HG02763 (cell line): ENCODE measurements around the gene FAM161A.
"Not testable (repeated sequence)": the region's sequence is repeated elsewhere in the genome, so short reads cannot be mapped to it uniquely, and the experiment has no call there.

ENCODE experiments used
- ATAC-seq: cut with Tn5 transposase; IDR thresholded peaks from one replicate; pipeline ENCODE4 v1.9.1; 2021; ENCODE audit warnings: mild to moderate bottlenecking, moderate library complexity; ENCODE audit not compliant: unreplicated experiment

Gene FAM161A

GRCh38 chr2:61845320-61845719 lies 8.5 kb downstream of the FAM161A start:
- no peak for ATAC-seq

DNA sequence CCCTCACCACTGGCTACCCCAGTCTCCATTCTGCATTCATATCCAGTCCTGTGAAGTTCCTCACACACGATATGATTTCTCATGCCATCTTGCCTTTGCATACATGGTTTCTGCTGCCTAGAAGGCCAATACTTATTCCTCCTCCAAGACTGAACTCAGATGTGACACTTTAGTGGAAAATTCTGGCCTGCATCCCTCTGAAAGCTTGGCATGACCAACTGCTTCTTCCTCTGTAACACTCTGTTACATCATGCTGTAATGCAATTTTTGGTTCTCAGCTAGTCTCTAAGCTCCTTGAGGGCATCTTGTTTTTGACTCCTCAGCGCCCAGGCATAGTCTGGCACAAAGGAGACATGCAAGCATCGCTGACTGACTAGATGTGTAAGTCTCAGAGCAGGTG lies 12.6 kb downstream of the FAM161A start:
- ATAC-seq: no peak

DNA sequence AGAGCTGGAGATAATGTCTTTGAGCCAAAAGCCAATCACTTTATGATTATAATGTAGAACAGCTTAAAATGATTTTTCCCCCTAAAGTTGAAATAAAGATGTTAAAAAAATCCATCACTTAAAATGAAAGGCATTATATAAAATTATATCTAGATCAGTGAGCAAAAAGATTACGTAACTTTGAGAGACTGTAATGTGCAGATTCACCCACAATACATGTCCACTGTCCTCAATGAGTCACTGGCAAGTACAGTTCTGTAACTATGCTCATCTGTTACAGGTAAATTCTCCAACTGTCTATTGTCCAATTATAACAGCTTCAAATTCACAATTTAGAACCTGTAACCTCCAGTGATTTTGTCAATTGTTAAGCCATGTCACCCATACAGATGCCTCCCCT lies 19.0 kb downstream of the FAM161A start:
- no peak for ATAC-seq

DNA sequence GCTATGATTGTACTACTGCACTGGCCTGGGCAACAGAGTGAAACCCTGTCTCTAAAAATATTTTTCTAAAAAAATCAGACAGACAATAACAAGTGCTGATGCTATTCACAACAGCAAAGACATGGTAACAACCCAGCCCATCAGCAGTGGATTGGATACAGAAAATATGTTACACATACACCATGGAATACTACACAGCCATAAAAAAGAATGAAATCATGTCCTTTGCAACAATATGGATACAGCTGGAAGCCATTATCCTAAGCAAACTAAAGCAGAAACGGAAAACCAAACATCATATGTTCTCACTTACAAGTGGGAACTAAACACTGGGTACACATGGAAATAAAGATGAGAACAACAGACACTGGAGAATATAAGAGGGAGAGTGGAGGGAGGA lies 19.9 kb downstream of the FAM161A start:
- ATAC-seq: no peak

DNA sequence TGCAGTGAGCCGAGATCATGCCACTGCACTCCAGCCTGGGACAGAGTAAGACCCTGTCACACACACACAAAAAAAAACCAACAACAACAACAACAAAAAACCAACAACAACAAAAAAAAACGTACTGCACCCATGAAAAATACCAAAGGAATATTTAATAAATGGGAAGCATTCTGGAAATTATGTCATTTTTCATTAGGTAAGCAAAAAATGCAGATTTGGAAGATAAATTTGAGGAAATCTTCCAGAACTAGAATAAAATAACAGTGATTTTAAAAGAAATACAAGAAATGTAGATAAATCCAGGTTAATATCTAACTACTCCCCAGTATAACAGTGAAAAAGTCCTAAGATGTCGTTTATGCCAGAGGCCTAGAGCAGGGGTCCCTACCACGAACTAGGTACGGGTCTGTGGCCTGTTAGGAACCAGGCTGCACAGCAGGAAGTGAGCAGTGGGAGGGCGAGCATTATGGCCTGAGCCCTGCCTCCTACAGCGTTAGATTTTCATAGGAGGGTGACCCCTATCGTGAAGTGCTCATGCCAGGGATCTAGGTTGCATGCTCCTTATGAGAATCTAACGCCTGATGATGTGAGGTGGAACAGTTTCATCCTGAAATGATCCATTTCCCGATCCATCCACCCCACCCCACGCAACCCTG lies 21.5 kb downstream of the FAM161A start:
- ATAC-seq: no peak

GRCh38 chr2:61822255-61822654 lies 31.6 kb downstream of the FAM161A start:
- ATAC-seq: no peak

GRCh38 chr2:61816480-61817355 lies 37.1 kb downstream of the FAM161A start:
- ATAC-seq: no peak

DNA sequence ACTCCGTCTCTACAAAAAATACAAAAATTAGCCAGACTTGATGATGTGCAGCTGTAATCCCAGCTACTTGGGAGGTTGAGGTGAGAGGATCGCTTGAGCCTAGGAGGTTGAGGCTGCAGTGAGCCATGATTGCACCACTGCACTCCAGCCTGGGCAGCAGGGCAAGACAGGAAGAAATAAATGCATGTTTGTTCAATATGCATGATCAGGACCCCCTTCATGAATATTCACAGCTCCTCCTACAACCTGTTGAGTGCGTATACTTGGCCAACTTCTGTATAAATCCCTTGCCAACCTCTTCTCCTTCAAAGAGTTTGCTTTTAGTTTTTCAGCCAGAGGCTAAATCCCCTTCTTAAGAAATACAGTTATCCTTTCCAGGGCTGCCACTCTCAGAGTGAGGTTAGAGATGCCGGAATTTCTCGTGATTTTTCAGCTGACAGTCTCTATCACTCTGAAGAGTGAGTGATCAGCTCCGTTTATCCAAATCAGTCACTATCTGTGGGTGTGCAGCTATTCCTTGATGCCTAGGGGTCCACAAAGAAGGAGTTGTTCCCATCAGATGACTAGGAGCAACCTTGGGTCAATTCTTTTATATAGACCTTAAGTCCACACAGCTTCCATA lies 39.2 kb downstream of the FAM161A start:
- no peak for ATAC-seq

- ATAC-seq: not testable (repeated sequence)
Observed at GRCh38 chr2:61813314-61813713, 40.5 kb downstream of the FAM161A start.

DNA sequence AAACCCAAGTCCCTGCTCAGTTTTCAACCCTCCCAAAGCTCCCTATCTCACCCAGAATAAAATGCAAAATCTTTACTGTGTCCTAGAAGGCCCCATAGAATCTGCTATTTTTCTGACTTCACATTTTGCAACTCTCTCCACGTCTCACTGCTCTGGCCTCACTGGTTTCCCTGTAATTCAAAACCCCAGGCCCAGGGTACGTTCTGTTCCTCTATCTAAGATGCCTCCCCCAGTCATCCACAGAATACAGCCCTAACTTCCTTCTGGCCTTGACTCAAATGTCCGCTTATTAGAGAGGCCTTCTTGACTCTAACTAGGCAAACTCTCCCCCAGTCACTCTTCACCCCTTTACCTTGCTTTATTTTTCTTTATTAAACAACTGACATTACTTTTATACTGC lies 42.0 kb downstream of the FAM161A start:
- ATAC-seq: no peak

GRCh38 chr2:61810203-61810602 lies 43.7 kb downstream of the FAM161A start:
- not testable (repeated sequence) for ATAC-seq

- not testable (repeated sequence) for ATAC-seq
Observed at GRCh38 chr2:61808693-61809092, 45.2 kb downstream of the FAM161A start.

DNA sequence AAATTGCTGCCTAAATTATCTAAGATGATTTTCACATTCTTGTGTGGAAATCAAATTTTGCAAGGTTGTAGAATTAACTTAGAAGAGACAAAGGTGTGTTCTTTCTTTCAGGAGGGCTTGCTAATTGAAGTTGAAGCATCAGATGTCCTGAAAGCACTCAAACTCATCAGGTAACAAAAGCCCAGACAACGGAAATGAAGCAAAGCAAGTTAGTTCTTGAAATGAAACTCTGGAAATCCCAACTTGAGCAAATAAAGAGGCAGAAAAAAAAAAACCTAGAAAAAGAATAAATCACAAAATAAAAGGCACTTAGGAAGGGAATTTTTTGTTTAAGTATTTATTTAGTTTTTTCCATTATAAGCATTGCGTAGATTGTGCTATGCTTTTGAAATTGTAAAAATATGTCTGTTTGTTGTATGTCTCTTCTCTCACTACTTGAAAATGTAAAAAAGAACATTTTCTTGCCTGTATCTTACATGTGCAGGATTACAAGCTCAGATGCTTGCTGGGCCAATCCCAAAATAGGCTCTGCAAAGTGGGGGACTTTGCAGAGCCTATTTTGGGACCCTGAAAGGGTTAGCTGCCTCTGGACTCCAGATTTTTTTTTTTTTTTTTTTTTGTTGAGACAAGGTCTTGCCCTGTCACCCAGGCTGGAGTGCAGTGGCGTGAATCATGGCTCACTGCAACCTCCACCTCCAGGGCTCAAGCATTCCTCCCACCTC lies 46.7 kb downstream of the FAM161A start:
- no peak for ATAC-seq

- ATAC-seq: no peak
Observed at GRCh38 chr2:61802548-61802947, 51.3 kb downstream of the FAM161A start.

DNA sequence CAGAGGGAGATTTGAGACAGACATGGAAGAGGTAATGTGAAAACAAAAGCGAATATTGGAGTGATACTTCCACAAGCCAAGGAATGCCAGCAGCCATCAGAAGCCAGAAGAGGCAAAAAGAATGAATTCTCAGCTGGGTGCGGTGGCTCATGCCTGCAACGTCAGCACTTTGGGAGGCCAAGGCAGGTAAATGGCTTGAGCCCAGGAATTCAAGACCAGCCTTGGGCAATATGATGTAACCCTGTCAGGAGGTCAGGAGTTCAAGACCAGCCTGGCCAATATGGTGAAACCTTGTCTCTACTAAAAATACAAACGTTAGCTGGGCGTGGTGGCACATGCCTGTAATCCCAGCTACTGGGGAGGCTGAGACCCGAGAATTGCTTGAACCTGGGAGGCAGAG lies 54.8 kb downstream of the FAM161A start:
- ATAC-seq: no peak

- not testable (repeated sequence) for ATAC-seq
Observed at GRCh38 chr2:61797446-61797845, 56.4 kb downstream of the FAM161A start.

- no peak for ATAC-seq
Observed at GRCh38 chr2:61795408-61795807, 58.5 kb downstream of the FAM161A start.

- no peak for ATAC-seq
Observed at GRCh38 chr2:61793389-61793836, 60.4 kb downstream of the FAM161A start.

DNA sequence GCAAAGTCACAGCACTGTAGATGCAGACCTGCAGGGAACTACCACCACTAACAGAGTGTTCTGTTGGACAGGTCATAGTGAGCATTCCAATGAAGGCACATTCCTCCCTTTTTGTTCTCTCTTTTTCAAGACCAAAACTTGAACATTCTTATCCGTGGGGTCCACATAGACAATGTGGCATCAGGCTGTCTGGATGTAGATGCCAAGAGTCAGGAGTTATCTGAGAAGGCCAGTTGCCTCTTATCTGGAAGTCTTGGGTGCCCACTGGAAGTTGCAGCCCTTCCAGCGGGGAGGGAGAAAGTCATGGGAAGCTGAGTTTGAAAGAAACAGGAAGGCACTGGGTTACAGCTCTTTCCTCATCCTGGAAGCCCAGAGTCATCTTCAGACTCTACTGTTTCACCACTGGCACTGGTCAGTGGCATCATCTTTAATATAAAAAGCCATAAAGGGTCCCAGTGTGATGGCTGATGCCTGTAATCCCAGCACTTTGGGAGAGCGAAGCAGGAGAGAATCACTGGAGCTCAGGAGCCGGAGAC lies 61.4 kb downstream of the FAM161A start:
- ATAC-seq: no peak

DNA sequence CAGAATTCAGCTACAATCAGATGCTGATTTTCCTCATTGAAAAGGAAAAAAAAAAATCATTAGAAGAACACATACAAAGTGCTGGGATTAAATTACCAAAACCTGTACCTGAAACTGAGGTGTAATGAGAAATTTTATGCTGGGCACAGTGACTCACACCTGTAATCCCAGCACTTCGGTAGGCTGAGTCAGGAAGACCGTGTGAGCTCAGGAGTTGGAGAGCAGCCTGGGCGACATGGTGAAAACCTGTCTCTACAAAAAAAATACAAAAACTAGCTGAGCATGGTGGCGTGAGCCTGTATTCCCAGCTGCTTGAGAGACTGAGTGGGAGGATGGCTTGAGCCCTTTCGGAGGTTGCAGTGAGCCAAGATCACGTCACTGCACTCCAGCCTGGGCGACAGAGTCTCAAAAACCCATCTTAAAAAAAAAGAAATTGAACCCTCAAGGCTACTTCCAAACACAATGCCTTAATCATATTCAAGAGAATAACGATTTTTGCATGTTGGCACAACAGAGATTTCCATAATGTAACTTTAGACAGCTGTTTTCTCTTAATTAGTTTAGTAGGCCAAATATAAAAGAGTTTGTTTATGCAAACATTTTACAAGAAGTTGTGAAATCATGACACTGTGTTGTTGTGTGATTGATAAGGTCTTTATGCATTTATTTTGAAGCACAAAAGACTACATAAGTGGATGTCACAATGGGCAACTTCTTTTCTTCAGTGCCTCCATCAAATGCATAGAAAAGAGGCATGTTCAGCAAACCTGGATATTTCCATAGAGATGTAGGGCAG lies 63.9 kb downstream of the FAM161A start:
- no peak for ATAC-seq
